ENCODE data around the gene DUSP9.

Gene DUSP9

GRCh38 chrX:153646620-153647373, at the start of gene DUSP9:
TSS of gene DUSP9 (plus strand) at chrX:153647203. CDS start at chrX:153647954, 751 bp downstream.
- no peak for TF ChIP-seq CTCF (conservative IDR thresholded peaks at IDR 0.05; ENCODE audit: low read depth, low read length)
- H3K4me3 ChIP-seq (ENCODE audit: low read depth, low read length): no peak within 1 kb of the TSS

GRCh38 chrX:153598541-153599191, 48.3 kb upstream of the DUSP9 start, which contains the start of gene CCNQ:
TSS of gene CCNQ (minus strand) at chrX:153599139. CDS start at chrX:153599073, 66 bp downstream.
- TF ChIP-seq CTCF (conservative IDR thresholded peaks at IDR 0.05; ENCODE audit: low read depth, low read length): no peak

More at GRCh38 chrX:153646620-153647373, at the start of gene DUSP9:
- peak; percentile 27 for DNase-seq (ENCODE audit: low read depth)

GRCh38 chrX:153599192-153600031, 47.6 kb upstream of the DUSP9 start:
- peak; percentile 88 for DNase-seq (ENCODE audit: low read depth)
- TF ChIP-seq CTCF (conservative IDR thresholded peaks at IDR 0.05; ENCODE audit: low read depth, low read length): no peak
- peak overlapping the region; percentile 72 for H3K4me3 ChIP-seq (ENCODE audit: low read depth, low read length)

More at GRCh38 chrX:153598541-153599191, 48.3 kb upstream of the DUSP9 start, which contains the start of gene CCNQ:
- DNase-seq (ENCODE audit: low read depth): peak; percentile 33
- peak within 1 kb of the TSS; percentile 72 for H3K4me3 ChIP-seq (ENCODE audit: low read depth, low read length)

GRCh38 chrX:153600032-153600373, 47.0 kb upstream of the DUSP9 start:
- DNase-seq (ENCODE audit: low read depth): no peak
- TF ChIP-seq CTCF (conservative IDR thresholded peaks at IDR 0.05; ENCODE audit: low read depth, low read length): no peak
- H3K4me3 ChIP-seq (ENCODE audit: low read depth, low read length): peak overlapping the region; percentile 72

- H3K4me3 ChIP-seq (ENCODE audit: low read depth, low read length): no peak overlapping the region
- TF ChIP-seq CTCF (conservative IDR thresholded peaks at IDR 0.05; ENCODE audit: low read depth, low read length): no peak
- no peak for DNase-seq (ENCODE audit: low read depth)
Observed at GRCh38 chrX:153600921-153601320, 46.1 kb upstream of the DUSP9 start.

- H3K4me3 ChIP-seq (ENCODE audit: low read depth, low read length): no peak overlapping the region
- no peak for DNase-seq (ENCODE audit: low read depth)
- TF ChIP-seq CTCF (conservative IDR thresholded peaks at IDR 0.05; ENCODE audit: low read depth, low read length): no peak
Observed at GRCh38 chrX:153601511-153602110, 45.4 kb upstream of the DUSP9 start.
